SK-N-SH (cell line): ENCODE data around the gene IKZF2.

ENCODE experiments used
- CHD2 ChIP-seq: fragments of 150-350 bp; IDR thresholded peaks from 2 replicates; pipeline ENCODE4 v1.6.1; 2018; ENCODE audit warnings: low read length; ENCODE audit not compliant: partially characterized antibody
- CTCF ChIP-seq: fragments of 200-600 bp; sonication (generic); IDR thresholded peaks from 2 replicates; pipeline ENCODE4 v1.6.1; 2017; ENCODE audit warnings: antibody characterized with exemption, mild to moderate bottlenecking, moderate library complexity
- EP300 ChIP-seq, 2 experiments: IDR thresholded peaks; 2 replicates each; pipeline versions ENCODE4 v1.4.0 to v1.6.1; 2012; ENCODE audit warnings: borderline replicate concordance in 1 of 2, low read depth in 1 of 2, low read length in 1 of 2
- FOXM1 ChIP-seq: IDR thresholded peaks from 2 replicates; pipeline ENCODE4 v1.4.0; 2012; ENCODE audit warnings: low read depth, mild to moderate bottlenecking
- JUND ChIP-seq: IDR thresholded peaks from 2 replicates; pipeline ENCODE4 v1.4.0; 2012
- POLR2AphosphoS5 ChIP-seq: IDR thresholded peaks from 2 replicates; pipeline ENCODE4 v1.6.1; 2012; ENCODE audit warnings: low read depth, low read length
- RCOR1 ChIP-seq: fragments of 150-350 bp; IDR thresholded peaks from 2 replicates; pipeline ENCODE4 v1.6.1; 2017; ENCODE audit warnings: antibody characterized with exemption, low read length
- SIN3A ChIP-seq: IDR thresholded peaks from 2 replicates; pipeline ENCODE4 v1.6.1; 2012; ENCODE audit warnings: low read depth, mild to moderate bottlenecking, low read length, moderate library complexity, borderline replicate concordance
- SMC3 ChIP-seq: IDR thresholded peaks from 2 replicates; pipeline ENCODE4 v1.6.1; 2012; ENCODE audit warnings: low read depth, low read length, improper control_type of control experiment
- TAF1 ChIP-seq: IDR thresholded peaks from 2 replicates; pipeline ENCODE4 v1.6.1; 2012; ENCODE audit warnings: low read depth, mild to moderate bottlenecking, low read length, moderate library complexity, borderline replicate concordance
- USF1 ChIP-seq: IDR thresholded peaks from 2 replicates; pipeline ENCODE4 v1.4.0; 2012; ENCODE audit warnings: low read depth, borderline replicate concordance
- USF2 ChIP-seq: fragments of 150-350 bp; IDR thresholded peaks from 2 replicates; pipeline ENCODE4 v1.6.1; 2017; ENCODE audit warnings: antibody characterized with exemption, low read length, low read depth, borderline replicate concordance
- TF ChIP-seq, protein P1 (sequence below): IDR thresholded peaks from 2 replicates; pipeline ENCODE4 v1.4.0; 2012; ENCODE audit warnings: low read depth

DNA sequence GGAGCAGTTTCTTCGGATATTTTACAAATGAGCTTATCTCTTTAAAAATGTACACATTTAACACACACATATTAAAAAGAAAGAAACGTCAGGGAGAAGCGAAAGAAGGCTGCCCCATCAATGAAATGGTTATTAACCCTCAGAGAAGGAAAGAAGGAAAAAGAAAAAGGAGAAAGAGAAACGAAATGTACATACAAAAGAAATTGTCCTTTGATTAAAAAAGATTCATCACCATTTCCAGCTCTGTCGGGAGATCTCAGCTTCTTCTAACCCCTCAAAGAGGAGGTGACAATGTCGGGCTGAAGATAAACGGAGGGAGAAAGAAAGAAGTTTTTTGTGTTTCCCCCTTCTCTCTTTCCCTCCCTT, 1.5 kb downstream of the IKZF2 start:
- TF ChIP-seq CTCF: no peak
- no peak for TF ChIP-seq POLR2AphosphoS5
- TF ChIP-seq TAF1: no peak
- no peak for TF ChIP-seq CHD2
- TF ChIP-seq, protein P1, sequence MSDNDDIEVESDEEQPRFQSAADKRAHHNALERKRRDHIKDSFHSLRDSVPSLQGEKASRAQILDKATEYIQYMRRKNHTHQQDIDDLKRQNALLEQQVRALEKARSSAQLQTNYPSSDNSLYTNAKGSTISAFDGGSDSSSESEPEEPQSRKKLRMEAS: no peak
- TF ChIP-seq SMC3: no peak
- TF ChIP-seq SIN3A: no peak
- no peak for TF ChIP-seq EP300 (IDR thresholded peaks at IDR 0.05; ENCODE audit: borderline replicate concordance in 1 of 2, low read depth in 1 of 2, low read length in 1 of 2)
- TF ChIP-seq RCOR1: no peak
- TF ChIP-seq JUND: no peak
- no peak for TF ChIP-seq USF1
- TF ChIP-seq FOXM1: no peak
- no peak for TF ChIP-seq USF2
